SKM-1 treated with dmso at 0.1 percent for 144 hours (cell line): ENCODE data around the gene PAPSS2.
"Not testable (repeated sequence)": the region's sequence is repeated elsewhere in the genome, so short reads cannot be mapped to it uniquely, and the experiment has no call there.

Experiments used
- DNase-seq: peaks from one replicate; lab custom pipeline; 2025; ENCODE audit not compliant: unreplicated experiment; lab: John Stamatoyannopoulos, UW

The PAPSS2 gene

GRCh38 chr10:87642486-87642885 is 17.2 kb upstream of the PAPSS2 start:
- no peak for DNase-seq

GRCh38 chr10:87642988-87643387 is 16.7 kb upstream of the PAPSS2 start:
- no peak for DNase-seq

GRCh38 chr10:87643920-87644319 is 15.8 kb upstream of the PAPSS2 start:
- DNase-seq: no peak

GRCh38 chr10:87644500-87644899 is 15.2 kb upstream of the PAPSS2 start:
- not testable (repeated sequence) for DNase-seq

- no peak for DNase-seq
These were observed 13.3 kb upstream of the PAPSS2 start for GRCh38 chr10:87646192-87646909.

- DNase-seq: no peak
These were observed 12.7 kb upstream of the PAPSS2 start for GRCh38 chr10:87646935-87647334.

GRCh38 chr10:87650838-87651589 is 8.7 kb upstream of the PAPSS2 start:
- DNase-seq: no peak

GRCh38 chr10:87651801-87652200 is 7.9 kb upstream of the PAPSS2 start:
- no peak for DNase-seq

- DNase-seq: no peak
These were observed 7.4 kb upstream of the PAPSS2 start for GRCh38 chr10:87652261-87652660.

GRCh38 chr10:87654212-87654611 is 5.5 kb upstream of the PAPSS2 start:
- DNase-seq: no peak

GRCh38 chr10:87656431-87657072 is 3.1 kb upstream of the PAPSS2 start:
- DNase-seq: peak; percentile 33

GRCh38 chr10:87657371-87657770 is 2.3 kb upstream of the PAPSS2 start:
- DNase-seq: no peak

- DNase-seq: no peak
These were observed 1.3 kb upstream of the PAPSS2 start for GRCh38 chr10:87658321-87658795.

GRCh38 chr10:87658858-87659555 is 671 bp upstream of the PAPSS2 start:
- no peak for DNase-seq

GRCh38 chr10:87660484-87661133 is 931 bp downstream of the PAPSS2 start:
- DNase-seq: no peak

GRCh38 chr10:87661861-87662785 is 2.4 kb downstream of the PAPSS2 start:
- DNase-seq: no peak

- no peak for DNase-seq
These were observed 4.6 kb downstream of the PAPSS2 start for GRCh38 chr10:87664276-87664701.

GRCh38 chr10:87667493-87667892 is 7.8 kb downstream of the PAPSS2 start:
- no peak for DNase-seq

GRCh38 chr10:87668324-87669074 is 8.8 kb downstream of the PAPSS2 start:
- DNase-seq: no peak
